Activated T-cell treated with anti-CD3 and anti-CD28 coated beads, Interleukin-2, amount 50 U/mL, for 1 hour (primary cell): Measurements from ENCODE around the gene ITM2C.
A peak's percentile ranks its signal among the peaks of the same experiment; 100 is the strongest.

Source experiments
- DNase-seq: peaks from one replicate; pipeline ENCODE4 v3.0.0-alpha.2; 2020

ITM2C gene

GRCh38 chr2:230895536-230896345 is 31.0 kb downstream of the ITM2C start:
- no peak for DNase-seq

GRCh38 chr2:230896346-230897115 is 31.8 kb downstream of the ITM2C start:
- DNase-seq = no peak

DNA sequence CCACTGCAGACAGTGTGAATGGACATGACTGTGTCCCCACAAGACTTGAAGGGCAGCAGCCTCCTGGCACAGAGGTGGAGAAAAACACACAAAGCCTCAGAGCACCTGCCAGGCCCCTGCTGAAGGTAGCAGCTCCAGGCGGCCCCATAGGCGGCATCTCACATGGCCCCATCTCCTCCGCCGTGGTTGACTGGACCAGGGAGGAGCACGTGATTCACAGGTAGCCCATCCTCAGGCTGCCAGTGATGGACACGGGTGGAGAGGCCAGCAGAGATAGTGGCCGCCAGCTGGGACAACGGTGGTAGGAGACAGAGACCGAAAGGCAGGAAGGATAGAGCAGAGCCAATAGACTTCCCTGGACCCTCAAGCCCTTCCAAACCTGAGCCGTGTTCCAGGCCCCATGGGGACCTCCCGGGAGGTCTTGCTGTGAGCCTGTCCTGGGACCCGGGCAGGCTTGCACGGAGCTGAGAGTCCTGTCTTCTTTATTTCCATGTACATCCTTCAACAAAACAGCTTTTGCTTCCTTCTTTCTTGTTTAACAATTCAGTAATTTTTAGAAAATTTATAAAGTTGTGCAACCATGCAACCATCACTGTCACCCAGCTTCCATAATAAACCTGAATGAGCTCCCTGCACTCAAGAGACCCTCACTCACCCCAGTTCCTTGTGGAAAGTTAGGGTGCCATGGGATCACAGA is 33.4 kb downstream of the ITM2C start:
- no peak for DNase-seq

DNA sequence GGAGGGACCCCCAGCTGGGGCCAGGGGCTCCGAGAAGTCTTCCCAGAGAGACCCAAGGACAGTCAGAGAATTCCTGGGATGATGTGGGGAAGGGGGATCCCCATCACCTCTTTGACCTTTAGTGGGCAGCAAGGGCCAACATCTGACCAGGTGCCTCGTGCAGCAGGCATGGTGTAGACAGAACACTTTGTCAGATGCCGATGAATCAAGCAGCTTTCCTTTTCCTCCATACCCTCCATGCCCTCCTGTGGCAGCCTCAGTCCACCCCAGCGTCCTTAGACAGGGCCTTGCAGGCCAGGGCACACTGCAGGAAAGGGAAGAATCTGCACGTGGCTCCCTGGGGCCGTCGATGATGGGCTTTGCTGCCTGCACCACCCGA is 34.0 kb downstream of the ITM2C start:
- no peak for DNase-seq

DNA sequence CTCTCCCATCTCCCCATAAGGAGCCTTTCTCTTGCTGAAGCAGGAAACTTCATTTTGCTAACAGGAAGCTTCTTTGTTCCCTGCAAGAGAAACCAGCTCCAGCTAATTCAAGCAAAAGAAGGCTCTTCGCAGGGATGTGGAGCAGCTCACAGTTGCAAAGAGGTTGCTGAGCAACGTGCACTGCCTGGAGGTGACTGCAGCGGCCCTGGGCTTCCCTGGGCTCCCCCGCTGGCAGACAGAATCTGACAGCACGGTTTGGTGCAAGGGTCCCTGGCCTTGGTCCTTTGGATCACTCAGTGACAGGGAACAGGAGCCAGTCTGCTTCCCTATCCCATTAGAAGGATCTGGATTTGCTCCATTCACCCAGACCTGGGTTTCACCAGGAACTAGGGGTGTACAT is 34.5 kb downstream of the ITM2C start:
- DNase-seq = no peak

GRCh38 chr2:230899786-230900185 is 35.0 kb downstream of the ITM2C start:
- no peak for DNase-seq

- no peak for DNase-seq
Observed at GRCh38 chr2:230900336-230900995, 35.7 kb downstream of the ITM2C start.

DNA sequence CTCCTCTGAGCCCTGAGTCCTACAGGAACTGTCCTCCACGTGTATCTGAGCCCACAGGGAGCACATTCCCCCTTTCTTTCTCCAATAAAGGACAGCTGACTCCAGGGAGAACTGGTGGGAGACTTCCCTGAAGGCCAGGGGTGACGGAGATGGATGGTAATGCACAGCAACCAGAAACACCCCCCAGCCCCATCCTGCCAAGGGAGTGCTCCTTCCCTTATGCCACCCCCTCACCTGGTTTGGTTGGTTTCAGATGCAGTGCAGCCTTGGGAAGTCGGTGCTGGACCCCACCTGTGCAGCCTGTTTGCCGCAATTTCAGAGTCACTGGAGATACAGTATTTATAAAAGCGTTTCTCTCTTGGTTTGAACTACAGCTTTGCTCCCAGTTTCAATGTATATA is 36.3 kb downstream of the ITM2C start:
- DNase-seq = no peak

GRCh38 chr2:230902180-230902899 is 37.6 kb downstream of the ITM2C start:
- peak; percentile 60 for DNase-seq

DNA sequence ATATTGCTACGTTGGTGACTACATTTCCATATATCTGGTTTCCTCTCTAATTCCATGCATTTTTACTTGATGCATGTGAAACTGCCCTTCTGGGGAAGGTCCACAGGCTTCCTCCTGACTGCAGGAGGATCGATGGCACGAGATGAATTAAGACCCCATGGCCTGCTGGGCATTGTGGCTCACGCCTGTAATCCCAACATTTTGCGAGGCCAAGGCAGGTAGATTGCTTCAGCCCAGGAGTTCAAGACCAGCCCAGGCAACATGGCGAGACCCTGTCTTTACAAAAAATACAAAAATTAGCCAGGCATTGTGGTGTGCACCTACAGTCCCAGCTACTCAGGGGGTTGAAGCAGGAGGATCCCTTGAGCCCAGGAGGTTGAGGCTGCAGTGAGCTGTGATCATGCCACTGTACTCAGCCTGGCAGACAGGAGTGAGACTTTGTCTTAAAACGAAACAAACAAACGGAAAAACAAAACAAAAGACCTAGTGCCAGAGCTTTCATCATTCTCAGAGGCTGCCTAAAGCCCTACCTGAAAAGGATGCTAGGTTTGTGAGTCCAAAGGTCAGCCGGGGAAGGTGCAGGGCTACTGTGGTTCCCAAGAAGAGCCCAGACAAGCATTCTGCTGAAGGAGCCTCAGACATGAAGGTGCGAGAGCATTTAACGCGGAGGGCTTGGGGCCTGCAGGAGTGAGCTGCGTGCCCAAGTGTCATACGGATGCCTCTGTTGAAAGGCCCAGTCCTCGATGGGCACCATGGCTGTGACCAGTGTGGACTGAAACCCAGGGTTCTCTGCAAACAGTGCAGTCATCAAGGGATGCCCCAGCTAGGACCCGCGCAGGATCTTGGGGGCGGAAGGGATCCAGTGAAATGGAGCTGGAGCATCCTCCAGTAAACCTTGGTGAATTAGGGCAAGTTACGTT is 38.7 kb downstream of the ITM2C start:
- DNase-seq = peak; percentile 17

DNA sequence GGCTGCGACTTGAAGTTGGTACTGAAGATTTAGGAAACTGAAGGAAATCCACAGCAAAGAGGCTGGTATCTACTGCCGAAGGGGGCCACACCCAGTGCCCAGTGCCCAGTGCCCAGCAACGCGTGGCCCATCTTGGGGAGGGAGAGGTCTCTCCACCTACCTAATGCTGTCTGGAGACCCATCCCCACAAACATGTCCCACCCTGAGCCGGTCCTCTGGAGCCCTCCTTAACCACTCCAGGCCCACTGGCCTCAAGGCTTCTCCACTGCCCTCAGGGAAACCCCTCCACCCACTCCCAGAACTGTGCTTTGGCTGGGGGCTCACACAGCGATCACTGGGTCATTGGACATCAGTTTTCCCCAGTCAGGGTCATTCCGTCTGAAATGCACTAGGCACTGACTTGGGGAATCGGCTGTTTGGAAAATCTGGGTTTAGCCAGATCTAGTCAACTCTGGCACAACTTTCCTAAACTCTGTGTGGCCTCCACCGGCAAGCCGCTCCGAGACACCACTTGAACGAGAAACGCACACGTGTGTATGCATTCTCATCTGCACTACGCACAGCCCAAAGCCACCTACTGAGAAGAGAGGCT is 40.2 kb downstream of the ITM2C start:
- peak; percentile 17 for DNase-seq

DNA sequence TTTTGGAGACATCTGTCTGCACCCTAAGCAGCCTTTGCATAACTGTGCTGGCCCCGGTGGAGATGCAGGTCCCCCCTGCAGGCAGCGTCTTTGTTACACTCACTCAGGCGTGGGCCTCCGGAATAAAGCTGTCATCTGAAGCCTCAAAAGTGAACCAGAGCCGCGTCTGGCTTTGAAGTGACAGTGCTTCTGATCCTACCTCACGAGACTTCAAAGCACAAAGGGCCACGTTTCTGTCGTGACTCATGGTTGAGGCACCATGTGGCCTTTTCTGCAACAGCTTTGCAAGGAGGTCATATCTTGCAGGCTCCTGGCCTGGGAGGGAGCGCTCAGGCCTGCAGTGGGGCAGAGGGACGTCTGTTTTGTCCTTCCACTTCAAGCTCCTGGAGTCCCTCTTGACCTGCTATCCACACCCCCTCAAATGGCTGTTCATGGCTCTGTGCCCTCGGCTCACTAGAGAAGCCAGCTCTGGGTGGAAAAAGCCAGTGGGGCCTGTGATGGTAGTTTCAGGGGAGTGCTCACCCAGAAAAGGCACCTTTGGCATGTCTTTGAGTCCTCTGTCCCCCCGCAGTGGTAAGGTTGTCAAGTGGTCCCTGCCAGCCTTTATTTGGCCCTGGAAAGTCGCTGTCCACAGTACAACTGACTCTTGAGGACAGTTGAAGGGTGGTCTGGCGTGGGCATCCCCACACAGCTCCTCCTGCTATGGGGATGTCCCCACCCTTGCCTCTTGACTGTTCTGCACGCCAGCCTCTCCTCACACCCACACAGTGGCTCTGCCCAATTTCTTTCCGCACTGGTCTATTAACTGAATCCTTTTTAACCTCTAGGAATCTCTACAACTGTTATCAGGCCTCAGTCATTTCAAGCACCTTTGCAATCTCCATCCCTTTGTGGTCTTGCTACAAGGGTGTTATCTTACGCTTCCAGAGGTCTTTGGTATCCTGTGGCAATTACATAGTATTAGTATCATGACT is 41.0 kb downstream of the ITM2C start:
- DNase-seq = peak; percentile 78

- DNase-seq = peak; percentile 15
Observed at GRCh38 chr2:230906471-230907230, 41.9 kb downstream of the ITM2C start.

GRCh38 chr2:230907361-230908091 is 42.8 kb downstream of the ITM2C start:
- peak; percentile 14 for DNase-seq

- peak; percentile 10 for DNase-seq
Observed at GRCh38 chr2:230908092-230908594, 43.4 kb downstream of the ITM2C start.

- peak; percentile 17 for DNase-seq
Observed at GRCh38 chr2:230908595-230909191, 44.0 kb downstream of the ITM2C start.

DNA sequence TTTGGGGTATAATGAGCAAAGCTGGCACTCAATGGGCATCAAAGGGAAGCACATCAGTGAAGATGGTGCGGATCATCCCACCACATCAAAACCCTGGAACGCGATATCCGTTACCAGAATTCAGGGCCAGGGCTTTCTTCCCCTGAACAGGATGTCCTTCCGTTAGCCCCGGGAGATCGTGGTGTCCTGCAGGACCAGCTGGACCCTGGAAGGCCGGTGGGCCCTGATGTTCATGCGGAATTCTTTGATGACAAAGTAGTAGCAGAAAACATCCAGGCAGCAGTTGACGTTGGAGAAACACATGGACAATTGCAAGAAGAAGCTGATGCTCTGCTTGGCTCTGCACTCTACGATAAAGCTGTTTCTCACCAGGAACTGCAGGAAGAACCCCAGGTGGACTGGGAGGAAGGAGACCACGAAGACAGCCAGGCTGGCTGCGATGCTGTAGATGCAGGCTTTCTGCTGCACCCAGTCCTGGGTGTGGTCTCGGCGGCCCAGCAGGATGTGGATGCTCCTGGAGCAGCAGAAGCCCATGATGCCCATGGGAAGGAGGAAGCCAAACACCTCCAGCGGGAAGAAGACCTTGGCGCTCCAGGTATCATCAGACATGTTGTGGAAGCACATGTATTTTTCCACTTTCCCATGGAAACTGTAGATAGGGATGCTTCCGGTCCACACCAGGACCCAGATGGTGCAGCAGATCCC is 45.3 kb downstream of the ITM2C start:
- DNase-seq = peak; percentile 8
